ENCODE results near the gene SLC17A8.

DNA sequence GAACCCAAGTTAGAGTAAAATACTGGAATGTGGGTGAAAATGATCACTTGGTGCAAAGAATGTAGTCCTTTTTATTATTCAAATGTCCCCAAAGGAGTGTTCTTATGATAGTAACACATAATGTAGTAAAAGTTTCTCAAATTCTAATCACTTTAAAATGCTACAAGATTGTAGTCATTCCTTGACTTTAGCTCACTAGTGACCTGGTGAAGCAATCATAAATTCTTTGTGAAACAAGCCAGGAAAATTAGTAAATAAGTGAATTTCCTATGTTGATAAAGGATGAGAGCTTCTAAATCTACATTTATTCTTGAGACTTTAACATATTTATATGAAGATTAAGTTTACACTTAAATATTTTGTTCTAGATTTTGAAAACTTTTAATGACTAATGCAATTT, 30.7 kb upstream of the SLC17A8 start:
- TF ChIP-seq, protein P1, sequence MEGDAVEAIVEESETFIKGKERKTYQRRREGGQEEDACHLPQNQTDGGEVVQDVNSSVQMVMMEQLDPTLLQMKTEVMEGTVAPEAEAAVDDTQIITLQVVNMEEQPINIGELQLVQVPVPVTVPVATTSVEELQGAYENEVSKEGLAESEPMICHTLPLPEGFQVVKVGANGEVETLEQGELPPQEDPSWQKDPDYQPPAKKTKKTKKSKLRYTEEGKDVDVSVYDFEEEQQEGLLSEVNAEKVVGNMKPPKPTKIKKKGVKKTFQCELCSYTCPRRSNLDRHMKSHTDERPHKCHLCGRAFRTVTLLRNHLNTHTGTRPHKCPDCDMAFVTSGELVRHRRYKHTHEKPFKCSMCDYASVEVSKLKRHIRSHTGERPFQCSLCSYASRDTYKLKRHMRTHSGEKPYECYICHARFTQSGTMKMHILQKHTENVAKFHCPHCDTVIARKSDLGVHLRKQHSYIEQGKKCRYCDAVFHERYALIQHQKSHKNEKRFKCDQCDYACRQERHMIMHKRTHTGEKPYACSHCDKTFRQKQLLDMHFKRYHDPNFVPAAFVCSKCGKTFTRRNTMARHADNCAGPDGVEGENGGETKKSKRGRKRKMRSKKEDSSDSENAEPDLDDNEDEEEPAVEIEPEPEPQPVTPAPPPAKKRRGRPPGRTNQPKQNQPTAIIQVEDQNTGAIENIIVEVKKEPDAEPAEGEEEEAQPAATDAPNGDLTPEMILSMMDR (IDR thresholded peaks at IDR 0.05): no peak
- TF ChIP-seq POLR2A (IDR thresholded peaks at IDR 0.05): no peak
